ENCODE measurements around the gene NCOR2.

Gene NCOR2

GRCh38 chr12:124573839-124574786 is 6.7 kb upstream of the NCOR2 start:
- no peak for DNase-seq

DNA sequence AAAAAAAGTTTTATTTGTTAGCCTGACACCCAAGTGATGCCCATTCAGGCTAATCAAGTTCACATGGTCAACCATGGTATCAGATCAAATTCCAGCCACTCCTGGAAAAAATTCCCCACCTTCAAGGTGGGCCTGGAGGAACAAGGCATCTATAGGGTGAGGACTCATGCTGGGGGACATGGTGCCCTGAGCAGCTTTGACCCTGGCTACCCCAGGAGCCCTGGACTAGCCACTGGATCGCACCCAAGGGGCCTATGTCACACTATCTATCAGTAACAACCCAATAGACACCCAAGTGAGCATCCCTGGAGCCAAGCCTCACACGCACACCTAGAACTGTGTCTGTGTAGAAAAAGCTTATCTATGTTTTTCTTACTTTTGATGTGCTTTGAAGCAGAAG is 4.1 kb upstream of the NCOR2 start:
- no peak for DNase-seq

DNA sequence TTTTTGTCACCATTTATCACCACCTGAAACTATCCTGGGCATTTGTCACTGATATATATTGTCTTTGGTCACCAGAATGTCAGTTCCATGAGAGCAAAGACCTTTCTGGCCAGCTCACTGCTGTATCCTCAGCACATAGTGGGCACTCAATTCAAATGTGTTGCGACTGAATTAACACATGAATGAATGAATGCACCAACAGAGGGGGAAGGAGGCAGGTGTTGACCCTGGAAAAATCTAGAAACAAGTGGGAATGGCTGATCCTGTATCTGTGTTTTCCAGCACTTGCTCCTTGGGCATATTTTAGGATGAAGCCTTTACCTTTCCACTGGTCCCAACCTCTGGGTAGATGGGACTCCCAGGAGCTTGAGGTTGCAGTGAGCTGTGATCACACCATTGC is 3.4 kb upstream of the NCOR2 start:
- no peak for DNase-seq

DNA sequence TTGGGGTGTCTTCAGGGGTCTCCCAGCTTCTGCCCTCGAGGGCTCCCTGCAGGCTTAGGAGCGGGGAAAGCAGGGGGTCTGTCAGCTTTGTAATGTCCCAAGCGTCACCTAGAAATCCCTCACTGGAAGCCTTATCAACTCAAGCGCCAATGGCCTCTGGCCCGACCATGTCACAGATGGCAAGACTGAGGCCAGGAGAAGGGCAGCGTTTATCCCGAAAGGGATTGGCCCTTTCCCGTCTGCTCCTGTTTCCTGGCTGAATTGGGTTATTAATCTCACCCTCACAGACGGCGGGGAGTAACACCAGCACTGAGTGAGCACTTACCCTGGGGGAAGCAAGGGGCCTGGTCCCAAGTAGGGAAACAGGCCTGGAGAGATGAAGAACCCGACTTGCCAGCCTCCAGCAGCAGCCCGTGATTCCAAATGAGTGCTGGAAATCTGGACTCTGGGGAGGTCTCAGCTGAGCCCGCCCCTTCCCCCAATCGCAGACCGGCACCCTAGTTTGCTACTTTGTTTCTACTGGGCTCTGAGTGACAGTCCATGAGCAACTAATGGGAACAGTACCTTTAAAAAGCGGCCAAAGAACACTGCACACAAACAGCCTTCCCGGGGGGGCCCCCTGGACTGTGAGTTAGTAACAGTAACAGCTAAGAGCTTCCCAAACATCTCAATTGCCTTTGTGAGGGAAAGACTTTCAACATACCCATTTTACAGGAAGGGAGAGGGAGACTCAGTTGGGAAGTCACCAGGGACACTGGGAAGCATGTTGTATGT is 2.1 kb upstream of the NCOR2 start:
- DNase-seq: no peak

DNA sequence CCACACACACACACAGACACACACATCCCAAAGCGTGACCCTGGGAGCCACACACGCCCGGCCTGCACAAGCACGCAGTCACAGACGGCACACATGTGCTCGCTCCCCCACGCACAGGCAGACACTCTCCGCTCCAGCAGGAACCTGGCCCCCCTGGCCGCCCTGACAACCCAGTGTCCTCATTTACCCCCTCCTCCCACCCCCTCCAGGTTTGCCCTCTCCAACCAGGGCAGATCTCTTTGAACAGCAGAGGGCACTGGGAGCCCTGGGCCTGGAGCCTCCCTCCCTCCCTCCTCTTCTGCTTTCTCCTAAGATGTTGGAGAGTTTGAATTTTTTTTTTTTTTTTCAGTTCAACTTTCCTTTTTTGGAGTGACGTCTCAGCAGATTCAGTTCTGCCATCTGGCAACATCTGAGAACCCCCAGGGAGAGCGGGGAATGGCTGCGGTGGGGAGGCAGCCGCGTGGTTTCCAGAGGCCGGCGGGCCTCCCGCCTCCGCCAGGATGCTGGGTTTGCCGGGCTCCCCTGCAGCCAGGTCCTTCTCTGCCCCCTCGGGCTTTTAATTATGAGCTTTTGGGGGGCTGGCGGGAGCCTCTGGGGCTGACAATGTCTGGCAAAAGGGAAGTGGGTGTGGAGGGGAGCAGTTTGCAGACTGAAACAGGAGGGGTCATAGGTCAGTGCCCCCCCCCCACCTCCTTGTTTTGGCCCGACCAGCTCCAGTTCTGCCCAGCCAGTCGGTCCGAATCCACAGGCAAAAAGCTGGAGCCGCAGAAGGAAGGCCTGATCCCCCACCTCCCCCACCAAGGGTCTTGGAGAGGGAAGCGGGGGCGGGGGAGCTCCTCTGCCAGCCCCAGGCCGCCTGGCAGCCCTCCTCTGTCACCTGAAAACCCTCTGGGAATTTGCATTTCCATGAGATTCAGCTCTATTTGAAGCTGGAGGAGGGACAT is 1.3 kb upstream of the NCOR2 start:
- peak in 1 of 2 experiments; percentile 28 for DNase-seq

- peak; percentile 37 to 90 for DNase-seq
Observed at GRCh38 chr12:124567673-124568373, 411 bp upstream of the NCOR2 start.

GRCh38 chr12:124566161-124566996 is 1.0 kb downstream of the NCOR2 start:
- peak; percentile 43 to 89 for DNase-seq

DNA sequence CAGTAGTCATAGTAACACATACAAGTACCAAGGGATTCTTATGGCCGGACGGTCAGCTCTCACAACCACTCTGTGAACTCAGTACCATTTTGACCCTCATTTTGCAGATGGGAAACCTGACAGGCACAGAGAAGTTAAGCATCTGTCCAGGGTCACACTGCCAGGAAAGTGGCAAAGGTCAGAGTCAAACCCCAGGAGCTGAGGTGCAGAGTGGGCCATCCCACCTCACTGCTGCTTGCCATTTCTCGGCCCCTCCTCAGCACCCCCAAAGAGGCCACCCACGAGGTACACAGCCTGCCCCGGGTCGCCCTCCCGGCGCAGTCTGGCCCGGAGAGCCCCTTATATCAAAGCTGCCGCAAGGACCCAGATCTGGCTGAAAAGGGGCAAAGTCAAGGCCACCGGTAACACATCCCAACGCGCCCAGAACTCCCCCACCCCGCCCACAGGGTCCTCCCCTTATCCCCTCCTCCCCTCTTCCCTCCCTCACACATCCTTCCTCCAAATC is 1.7 kb downstream of the NCOR2 start:
- DNase-seq: no peak

GRCh38 chr12:124564971-124565491 is 2.4 kb downstream of the NCOR2 start:
- DNase-seq: peak in 1 of 2 experiments; percentile 29

- DNase-seq: peak in 1 of 2 experiments; percentile 26
Observed at GRCh38 chr12:124564232-124564958, 3.0 kb downstream of the NCOR2 start.

DNA sequence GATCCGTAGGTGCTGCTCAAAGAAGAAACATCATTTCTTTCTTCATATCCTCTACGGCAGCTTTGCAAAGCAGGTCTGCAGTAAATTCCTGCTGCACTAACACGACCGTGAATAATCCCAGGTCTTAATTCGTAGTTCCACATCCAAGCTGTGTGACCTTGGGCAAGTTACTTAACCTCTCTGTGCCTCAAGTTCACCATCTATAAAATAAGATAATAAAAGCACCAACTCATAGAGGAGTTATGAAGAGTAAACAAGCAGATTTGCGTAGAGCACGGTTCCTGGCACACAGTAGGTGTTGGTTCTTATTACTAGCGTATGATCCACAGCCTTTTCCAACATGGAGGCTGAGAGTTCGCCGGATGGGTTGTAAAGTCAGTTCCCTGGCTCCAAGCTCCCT is 3.6 kb downstream of the NCOR2 start:
- no peak for DNase-seq

- peak; percentile 53 to 75 for DNase-seq
Observed at GRCh38 chr12:124563401-124563800, 4.0 kb downstream of the NCOR2 start.

GRCh38 chr12:124562796-124563181 is 4.6 kb downstream of the NCOR2 start:
- no peak for DNase-seq

DNA sequence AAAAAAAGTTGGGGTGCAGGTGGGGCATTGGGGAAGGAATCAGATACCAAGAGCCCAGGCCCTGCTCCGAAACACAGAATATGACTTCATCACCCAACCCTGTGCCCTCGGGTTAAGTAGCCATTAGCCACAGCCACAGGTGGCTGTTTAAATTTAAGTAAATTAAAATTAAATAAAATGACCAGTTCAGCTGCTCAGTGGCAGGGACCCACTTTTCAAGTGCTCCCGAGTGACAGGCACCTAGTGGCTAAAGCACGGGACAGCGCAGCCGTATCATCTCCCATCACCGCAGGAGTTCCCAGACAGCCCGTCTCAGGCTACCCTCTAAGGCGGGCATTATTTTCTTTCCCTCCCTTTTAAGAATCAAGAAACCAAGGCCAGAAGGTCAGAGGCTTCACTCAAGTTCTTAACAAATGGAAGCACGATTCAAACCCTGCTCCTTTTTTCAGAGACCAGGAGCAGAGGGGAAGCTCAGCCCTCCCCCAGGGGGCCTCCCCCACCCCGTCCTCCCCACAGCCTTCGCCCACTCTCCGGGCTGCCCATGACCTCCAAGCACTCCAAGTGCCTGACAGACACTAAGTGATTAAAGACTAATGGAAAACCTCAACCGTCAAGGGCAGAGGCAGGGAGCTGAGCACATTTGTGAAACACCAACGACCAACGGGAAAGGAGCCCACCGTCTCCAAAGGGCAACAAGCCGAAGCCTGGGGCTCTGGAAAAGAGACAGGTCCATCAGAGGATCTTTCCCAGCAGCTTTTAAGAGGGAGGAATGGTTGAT is 5.2 kb downstream of the NCOR2 start:
- DNase-seq: no peak

DNA sequence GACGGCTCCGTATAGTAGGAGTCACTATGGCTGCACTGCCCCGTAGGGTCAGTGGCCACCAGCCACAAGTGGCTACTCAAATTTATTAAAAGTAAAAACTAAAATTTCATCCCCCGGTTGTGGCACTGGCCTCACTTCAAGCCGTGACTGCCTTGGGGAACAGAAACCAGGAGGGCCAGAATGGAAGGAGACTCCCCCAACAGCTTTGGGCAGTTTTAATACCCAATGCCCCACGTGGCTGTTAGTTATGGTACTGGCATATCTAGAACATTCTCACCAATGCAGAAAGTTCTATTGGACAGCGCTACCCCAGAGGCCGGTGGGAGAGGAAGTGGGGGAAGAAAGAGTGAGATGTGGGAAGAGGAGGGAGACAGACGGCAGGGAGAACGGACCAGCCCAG is 6.2 kb downstream of the NCOR2 start:
- no peak for DNase-seq

DNA sequence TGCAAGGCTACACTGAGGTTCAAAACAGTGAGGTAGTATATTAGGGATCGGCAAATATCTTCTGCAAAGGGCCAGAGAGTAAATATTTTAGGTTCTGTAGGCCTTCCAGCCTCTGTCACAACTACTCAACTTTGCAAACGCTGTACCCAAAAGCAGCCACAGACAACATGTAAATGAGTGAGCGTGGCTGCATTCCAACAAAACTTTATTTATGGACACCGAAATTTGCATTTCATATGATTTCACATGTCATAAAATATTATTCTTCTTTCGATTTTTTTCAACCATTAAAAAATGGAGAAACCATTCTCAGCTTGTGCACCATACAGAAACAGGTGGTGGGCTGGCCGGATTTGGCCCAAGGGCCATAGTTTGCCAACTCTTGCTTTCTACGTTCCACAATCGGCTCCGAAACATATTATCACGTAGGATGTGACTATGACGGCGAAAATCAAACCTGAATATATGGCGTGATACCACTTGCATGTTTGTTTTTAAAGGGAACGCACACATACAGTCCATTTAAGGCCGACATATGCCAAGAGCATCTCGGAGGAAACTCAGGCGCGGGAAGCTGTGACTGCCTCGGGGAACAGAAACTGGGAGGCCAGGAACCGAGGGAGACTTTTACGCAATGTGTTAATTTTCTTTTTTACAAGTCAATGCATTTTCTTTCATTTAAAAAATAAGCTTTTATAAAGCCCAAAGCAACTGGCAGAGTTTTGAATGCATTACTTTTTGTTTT is 7.1 kb downstream of the NCOR2 start:
- no peak for DNase-seq

DNA sequence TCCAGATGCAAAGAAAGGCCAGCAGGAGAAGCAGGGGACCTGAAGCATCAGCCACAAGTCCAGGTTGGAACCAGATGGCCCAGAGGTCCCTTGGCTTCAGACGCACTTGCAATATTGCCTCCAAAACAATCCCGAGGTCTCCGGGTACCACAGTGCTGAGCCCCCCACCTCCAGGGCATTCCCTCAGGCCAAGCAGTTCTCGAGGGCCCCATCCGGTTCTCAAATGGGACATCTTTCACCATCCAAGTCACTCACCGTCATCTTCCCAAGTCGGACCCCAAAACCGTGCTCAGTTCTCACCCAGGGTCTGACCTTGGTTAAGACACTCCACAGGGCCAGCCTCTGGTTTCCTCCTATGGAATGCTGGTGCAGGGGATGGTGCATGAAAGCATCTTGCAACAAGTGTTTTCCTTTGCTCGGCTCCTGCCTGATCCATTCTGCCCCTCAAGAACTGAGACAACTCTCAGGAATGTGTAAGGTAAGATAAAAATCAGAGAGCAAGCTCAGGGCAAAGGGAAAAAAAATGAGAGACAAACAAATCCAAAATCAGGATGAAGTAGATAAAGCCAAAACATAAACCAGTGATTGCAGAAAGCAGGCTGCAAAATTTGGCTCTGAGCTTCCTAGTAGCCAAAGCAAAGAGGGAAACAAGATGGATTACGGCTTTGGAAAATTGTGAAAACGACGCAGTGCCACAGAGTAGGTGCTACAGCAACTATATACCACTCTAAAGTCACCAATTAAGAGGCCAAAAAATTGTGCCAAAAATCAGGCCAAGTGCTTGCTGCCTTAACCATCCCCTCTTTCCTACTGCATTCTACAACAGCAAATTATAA is 8.0 kb downstream of the NCOR2 start:
- DNase-seq: no peak

All from NCI-H526 (cell line).